ENCODE measurements around the gene MVB12A.

The MVB12A gene

DNA sequence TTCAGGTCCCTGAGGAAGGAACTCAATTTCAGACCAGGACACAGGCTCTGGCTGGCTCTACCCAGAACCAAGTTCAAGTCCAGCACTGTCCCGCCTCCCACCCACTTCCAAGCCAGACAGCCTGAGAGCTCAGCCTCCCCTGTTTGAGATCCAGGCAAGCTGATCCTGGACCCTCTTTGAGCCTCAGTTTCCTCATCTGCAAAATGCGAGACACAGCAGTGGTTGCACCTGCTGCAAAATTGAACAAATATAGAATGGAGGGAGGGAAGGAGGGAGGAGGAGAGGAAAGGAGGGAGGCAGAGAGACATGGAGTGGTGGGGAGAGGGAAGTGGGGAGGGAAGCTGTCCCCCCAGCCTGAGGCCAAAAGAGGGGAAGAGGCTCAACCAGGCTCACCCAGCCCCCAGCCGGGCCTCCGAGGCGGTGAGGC, 27.9 kb downstream of the MVB12A start:
- no peaks in the 10 kb centered on the region for H3K36me3 ChIP-seq (ENCODE audit: insufficient read depth, low read length)
- H3K79me2 ChIP-seq (ENCODE audit: control insufficient read depth, insufficient read depth, low read length, unreplicated experiment), result no peaks in the 10 kb centered on the region
- peaks cover 12% of the 10 kb centered on the region for H3K27me3 ChIP-seq (ENCODE audit: insufficient read depth, low read length)
- H3K4me1 ChIP-seq (ENCODE audit: control insufficient read depth, insufficient read depth, low read length, unreplicated experiment), result no peaks in the 10 kb centered on the region
- H3K27ac ChIP-seq (ENCODE audit: low read depth, low read length), result no peak overlapping the region
- H2AFZ ChIP-seq (ENCODE audit: low read length, unreplicated experiment), result no peak overlapping the region
- 0 out of 2 replicates have a peak overlapping the region, but pooled peaks have one; percentile 68 for H3K4me3 ChIP-seq (ENCODE audit: low read depth, low read length)

DNA sequence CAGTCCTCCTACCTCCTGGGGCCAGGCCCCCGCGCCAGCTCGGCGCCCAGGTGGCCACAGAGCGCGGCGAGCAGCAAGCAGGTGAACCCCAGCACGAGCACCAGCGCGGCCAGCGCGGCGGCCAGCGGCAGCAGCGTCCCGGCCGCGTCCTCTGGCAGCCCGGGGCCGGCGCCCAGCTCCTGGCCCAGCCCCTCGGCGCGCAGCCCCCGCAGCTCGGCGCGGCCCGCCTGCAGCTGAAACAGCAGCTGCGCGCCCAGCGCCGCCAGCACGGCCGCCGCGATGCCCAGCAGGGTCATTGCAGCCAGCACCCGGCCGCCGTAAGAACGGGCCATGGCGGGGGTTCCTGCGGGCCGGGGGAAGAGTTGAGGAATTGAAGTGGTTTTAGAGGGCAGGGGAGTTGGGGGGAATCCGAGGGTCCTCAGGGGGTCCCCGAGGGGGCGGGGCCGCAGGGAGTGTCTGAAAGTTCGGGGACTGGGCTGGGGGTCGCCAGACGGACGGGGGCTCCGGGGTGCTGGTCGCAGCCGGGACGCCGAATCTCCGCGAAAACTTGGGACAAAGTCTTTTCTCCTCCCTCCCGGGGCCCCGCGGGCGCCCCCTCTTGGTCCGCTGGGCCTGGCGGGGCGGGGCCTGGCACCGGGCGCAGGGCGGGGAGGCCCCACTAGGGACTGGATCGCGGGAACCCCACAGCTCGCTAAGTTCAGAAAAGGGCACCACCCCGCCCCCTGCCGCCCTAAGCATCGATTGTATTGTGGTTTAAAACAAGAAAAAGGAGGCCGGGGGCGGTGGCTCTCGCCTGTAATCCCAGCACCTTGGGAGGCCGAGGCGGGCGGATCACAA, 28.5 kb downstream of the MVB12A start, which contains the start of gene TMEM221:
TMEM221 (minus strand) TSS at position 538 of the 837 bp plus-strand sequence; CDS start at position 332, 206 bp downstream.
- Histone ChIP-seq H3K36me3 (ENCODE audit: insufficient read depth, low read length) (no peaks in the 10 kb centered on the region), H3K27ac (ENCODE audit: low read depth, low read length) (no peak within 1 kb of the TSS), H3K27me3 (ENCODE audit: insufficient read depth, low read length) (peaks cover 12% of the 10 kb centered on the region), H2AFZ (ENCODE audit: low read length, unreplicated experiment) (peak within 1 kb of the TSS; percentile 38), H3K4me3 (ENCODE audit: low read depth, low read length) (peak within 1 kb of the TSS; percentile 68), H3K4me1 (ENCODE audit: control insufficient read depth, insufficient read depth, low read length, unreplicated experiment) (no peaks in the 10 kb centered on the region), H3K79me2 (ENCODE audit: control insufficient read depth, insufficient read depth, low read length, unreplicated experiment) (no peaks in the 10 kb centered on the region)

DNA sequence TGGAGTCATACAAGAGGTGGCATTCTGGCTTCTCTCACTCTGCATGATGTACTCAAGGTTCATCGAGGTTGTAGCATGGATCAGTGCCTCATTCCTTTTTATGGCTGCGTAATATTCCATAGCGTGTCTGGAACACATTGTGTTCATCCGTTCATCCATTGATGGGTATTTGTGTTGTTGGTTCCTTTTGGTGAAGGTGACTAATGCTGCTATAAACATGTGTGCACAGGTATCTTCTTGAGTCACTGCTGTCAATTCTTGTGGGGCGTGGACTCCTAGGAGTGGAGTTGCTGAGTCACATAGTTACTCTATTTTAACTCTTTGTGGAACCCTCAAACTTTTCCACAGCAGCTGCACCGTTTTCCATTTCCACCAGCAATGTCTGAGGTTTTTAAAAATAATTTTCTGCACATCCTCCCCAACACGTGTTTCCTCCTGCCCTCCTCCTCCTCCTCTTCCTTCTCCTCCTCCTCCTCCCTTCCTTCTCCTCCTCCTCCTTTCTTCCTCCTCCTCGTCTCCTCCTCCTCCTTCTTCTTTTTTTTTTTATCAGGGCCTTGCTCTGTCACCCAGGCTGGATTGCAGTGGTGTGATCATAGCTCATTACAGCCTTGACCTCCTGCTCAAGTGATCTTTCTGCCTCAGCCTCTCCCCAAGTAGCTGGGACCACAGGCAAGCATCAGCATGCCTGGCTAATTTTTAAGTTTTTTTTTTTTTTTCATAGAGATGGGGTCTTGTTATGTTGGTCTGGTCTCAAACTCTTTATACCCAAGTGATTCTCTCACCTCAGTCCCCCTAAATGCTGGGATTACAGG, 30.6 kb downstream of the MVB12A start:
- H3K36me3 ChIP-seq (ENCODE audit: insufficient read depth, low read length), result no peaks in the 10 kb centered on the region
- H3K4me1 ChIP-seq (ENCODE audit: control insufficient read depth, insufficient read depth, low read length, unreplicated experiment), result no peaks in the 10 kb centered on the region
- no peak overlapping the region for H3K27ac ChIP-seq (ENCODE audit: low read depth, low read length)
- peaks cover 23% of the 10 kb centered on the region for H3K27me3 ChIP-seq (ENCODE audit: insufficient read depth, low read length)
- H2AFZ ChIP-seq (ENCODE audit: low read length, unreplicated experiment), result no peak overlapping the region
- no peaks in the 10 kb centered on the region for H3K79me2 ChIP-seq (ENCODE audit: control insufficient read depth, insufficient read depth, low read length, unreplicated experiment)
- H3K4me3 ChIP-seq (ENCODE audit: low read depth, low read length), result no peak overlapping the region

DNA sequence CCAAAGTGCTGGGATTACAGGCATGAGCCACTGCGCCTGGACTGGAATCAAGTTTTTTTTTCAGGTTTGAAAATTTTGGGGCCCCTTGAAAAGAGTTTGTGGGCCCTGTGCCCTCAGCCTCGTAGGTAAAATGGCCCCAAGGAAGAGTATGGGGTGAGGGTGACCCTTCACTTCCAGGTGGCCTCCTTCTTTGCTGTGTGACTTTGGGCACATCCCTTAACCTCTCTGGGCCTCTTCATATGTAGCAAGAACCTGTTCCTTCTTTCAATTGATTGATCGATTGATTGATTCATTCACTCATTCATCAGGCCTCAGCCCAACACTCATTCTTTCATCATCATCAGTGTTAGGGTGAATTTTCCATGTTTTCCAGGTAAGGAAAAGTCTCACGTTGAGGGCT, 32.0 kb downstream of the MVB12A start:
- H3K4me3 ChIP-seq (ENCODE audit: low read depth, low read length), result no peak overlapping the region
- H3K4me1 ChIP-seq (ENCODE audit: control insufficient read depth, insufficient read depth, low read length, unreplicated experiment), result no peaks in the 10 kb centered on the region
- H3K79me2 ChIP-seq (ENCODE audit: control insufficient read depth, insufficient read depth, low read length, unreplicated experiment), result no peaks in the 10 kb centered on the region
- no peaks in the 10 kb centered on the region for H3K36me3 ChIP-seq (ENCODE audit: insufficient read depth, low read length)
- no peak overlapping the region for H3K27ac ChIP-seq (ENCODE audit: low read depth, low read length)
- peaks cover 29% of the 10 kb centered on the region for H3K27me3 ChIP-seq (ENCODE audit: insufficient read depth, low read length)
- no peak overlapping the region for H2AFZ ChIP-seq (ENCODE audit: low read length, unreplicated experiment)

DNA sequence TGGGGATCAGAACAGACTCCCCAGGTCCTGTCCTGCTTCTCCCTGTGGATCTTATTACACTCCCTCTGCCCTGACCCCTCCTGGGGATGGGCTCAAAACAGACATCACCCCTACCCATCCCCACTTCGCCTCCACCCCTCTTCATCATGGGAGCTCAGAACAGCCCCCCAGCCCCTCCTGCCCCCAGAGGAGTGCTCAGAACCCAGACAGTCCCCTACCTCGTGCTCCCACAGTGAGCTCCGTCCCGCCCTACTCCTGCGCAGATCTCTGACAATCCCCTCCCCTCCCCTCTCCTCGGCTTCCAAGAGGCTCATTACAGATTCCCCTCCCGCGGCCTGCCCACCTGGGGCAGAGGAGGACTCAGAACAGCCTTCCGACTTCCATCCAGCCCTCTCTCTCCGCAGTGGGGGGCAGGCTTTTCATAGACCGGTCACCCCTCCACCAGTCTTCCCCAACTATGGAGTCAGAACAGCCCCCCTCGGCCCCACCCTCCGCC, 34.8 kb downstream of the MVB12A start:
- Histone ChIP-seq H3K4me3 (ENCODE audit: low read depth, low read length) (no peak overlapping the region), H3K27ac (ENCODE audit: low read depth, low read length) (no peak overlapping the region), H3K79me2 (ENCODE audit: control insufficient read depth, insufficient read depth, low read length, unreplicated experiment) (no peaks in the 10 kb centered on the region)

DNA sequence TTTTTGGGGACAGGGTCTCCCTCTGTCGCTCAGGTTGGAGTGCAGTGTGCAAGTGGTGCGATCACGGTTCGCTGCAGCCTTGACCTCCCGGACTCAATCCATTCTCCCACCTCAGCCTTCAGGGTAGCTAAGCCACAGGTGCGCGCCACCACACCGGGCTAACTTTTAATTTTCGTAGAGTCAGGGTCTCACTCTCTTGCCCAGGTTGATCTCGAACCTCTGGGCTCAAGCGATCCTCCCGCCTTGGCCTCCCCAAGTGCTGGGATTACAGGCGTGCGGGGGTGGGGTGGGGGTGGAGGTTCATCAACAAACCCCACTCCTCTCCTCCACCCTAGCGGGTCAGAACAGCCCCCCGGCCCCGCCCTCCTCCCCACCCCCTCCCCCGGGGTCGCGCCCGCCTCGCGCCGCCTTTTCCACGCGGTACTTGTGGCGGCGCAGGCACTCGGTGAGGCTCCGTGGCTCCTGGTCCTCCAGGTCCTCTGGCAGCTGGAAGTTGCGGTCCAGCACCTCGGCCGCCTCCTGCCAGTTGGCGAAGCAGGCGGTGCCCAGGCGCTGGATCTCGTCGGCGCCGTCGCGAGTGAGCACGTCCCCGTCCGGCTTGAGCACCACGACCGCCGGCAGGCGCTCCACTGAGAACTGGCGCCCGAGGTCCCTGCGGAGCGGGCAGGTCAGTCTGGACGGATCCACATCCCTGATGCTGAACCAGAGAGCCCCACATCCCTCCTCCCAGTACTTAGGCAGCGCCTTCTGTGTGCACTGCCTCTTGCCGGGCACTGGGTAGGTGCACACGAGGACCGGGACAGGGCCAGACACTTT, 35.7 kb downstream of the MVB12A start:
- no peak overlapping the region for H3K4me3 ChIP-seq (ENCODE audit: low read depth, low read length)
- H3K4me1 ChIP-seq (ENCODE audit: control insufficient read depth, insufficient read depth, low read length, unreplicated experiment), result no peaks in the 10 kb centered on the region
- H2AFZ ChIP-seq (ENCODE audit: low read length, unreplicated experiment), result no peak overlapping the region
- H3K27ac ChIP-seq (ENCODE audit: low read depth, low read length), result no peak overlapping the region
- H3K27me3 ChIP-seq (ENCODE audit: insufficient read depth, low read length), result peaks cover 17% of the 10 kb centered on the region; the same call in 1 of the 2 replicates
- no peaks in the 10 kb centered on the region for H3K36me3 ChIP-seq (ENCODE audit: insufficient read depth, low read length)
- H3K79me2 ChIP-seq (ENCODE audit: control insufficient read depth, insufficient read depth, low read length, unreplicated experiment), result no peaks in the 10 kb centered on the region

More for the DNA sequence above, 34.8 kb downstream of the MVB12A start:
- Histone ChIP-seq H3K36me3 (ENCODE audit: insufficient read depth, low read length) (no peaks in the 10 kb centered on the region), H2AFZ (ENCODE audit: low read length, unreplicated experiment) (no peak overlapping the region), H3K27me3 (ENCODE audit: insufficient read depth, low read length) (peaks cover 17% of the 10 kb centered on the region; the same call in 1 of the 2 replicates), H3K4me1 (ENCODE audit: control insufficient read depth, insufficient read depth, low read length, unreplicated experiment) (no peaks in the 10 kb centered on the region)

DNA sequence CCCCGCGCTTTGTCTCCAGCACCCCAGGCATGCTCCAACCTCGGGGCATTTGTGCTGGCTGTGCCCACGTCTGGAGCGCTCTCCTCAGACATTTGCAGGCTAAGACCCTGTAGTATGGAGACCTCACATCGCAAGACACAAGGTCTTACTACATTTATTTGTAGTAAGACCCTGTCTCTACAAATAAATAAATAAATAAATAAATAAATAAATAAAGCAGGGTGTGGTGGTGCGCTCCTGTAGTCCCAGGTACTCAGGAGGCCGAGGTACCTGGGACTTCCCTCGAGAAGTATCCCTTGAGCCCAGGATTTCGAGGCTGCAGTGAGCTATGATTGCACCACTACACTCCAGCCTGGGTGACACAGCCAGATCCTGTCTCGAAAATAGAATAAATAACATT, 36.3 kb downstream of the MVB12A start:
- peaks cover 17% of the 10 kb centered on the region; the same call in 1 of the 2 replicates for H3K27me3 ChIP-seq (ENCODE audit: insufficient read depth, low read length)

DNA sequence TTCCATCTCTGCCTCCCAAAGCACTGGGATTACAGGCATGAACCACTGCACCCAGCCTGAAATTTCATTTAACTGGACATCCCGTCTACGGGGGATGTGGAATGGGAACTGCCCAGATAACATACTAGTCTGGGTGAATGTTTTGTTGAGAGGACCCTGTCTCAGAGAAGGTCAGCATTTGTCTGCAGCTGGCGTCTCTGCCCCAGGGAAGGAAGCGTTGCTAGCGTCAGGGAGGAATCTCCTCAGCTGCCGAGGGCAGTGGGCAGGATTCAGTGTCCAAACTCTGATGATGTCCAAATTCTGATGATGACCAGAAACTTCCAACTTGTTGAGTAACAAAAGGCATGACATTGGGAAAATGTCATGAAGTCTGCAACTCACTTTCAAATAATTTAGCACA, 37.8 kb downstream of the MVB12A start:
- no peaks in the 10 kb centered on the region for H3K79me2 ChIP-seq (ENCODE audit: control insufficient read depth, insufficient read depth, low read length, unreplicated experiment)
- no peaks in the 10 kb centered on the region for H3K36me3 ChIP-seq (ENCODE audit: insufficient read depth, low read length)
- H3K27ac ChIP-seq (ENCODE audit: low read depth, low read length), result no peak overlapping the region
- H3K4me3 ChIP-seq (ENCODE audit: low read depth, low read length), result no peak overlapping the region
- H3K4me1 ChIP-seq (ENCODE audit: control insufficient read depth, insufficient read depth, low read length, unreplicated experiment), result no peaks in the 10 kb centered on the region
- H3K27me3 ChIP-seq (ENCODE audit: insufficient read depth, low read length), result peaks cover 17% of the 10 kb centered on the region; the same call in 1 of the 2 replicates
- no peak overlapping the region for H2AFZ ChIP-seq (ENCODE audit: low read length, unreplicated experiment)

More for the DNA sequence above, 36.3 kb downstream of the MVB12A start:
- no peaks in the 10 kb centered on the region for H3K36me3 ChIP-seq (ENCODE audit: insufficient read depth, low read length)
- no peak overlapping the region for H2AFZ ChIP-seq (ENCODE audit: low read length, unreplicated experiment)
- no peaks in the 10 kb centered on the region for H3K79me2 ChIP-seq (ENCODE audit: control insufficient read depth, insufficient read depth, low read length, unreplicated experiment)
- H3K4me1 ChIP-seq (ENCODE audit: control insufficient read depth, insufficient read depth, low read length, unreplicated experiment), result no peaks in the 10 kb centered on the region
- no peak overlapping the region for H3K27ac ChIP-seq (ENCODE audit: low read depth, low read length)
- no peak overlapping the region for H3K4me3 ChIP-seq (ENCODE audit: low read depth, low read length)

DNA sequence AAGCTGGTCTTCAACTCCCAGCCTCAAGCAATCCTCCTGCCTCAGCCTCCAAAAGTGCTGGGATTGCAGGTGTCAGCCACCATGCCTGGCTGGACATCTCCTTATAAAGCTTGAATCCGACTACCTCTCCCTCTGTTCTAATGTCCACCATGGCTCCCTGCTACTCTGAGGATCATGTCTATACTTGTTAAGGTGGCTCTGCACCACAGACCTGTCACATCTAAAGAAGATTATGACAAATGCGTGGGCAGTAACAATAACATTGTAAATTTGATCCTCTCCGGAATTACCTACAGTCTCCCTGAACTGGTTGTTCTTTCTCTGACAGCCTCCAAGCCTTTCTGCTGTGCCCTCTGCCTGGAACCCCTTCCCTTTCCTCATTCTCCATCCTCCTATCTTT, 39.1 kb downstream of the MVB12A start:
- H2AFZ ChIP-seq (ENCODE audit: low read length, unreplicated experiment), result no peak overlapping the region
- H3K4me3 ChIP-seq (ENCODE audit: low read depth, low read length), result no peak overlapping the region
- H3K36me3 ChIP-seq (ENCODE audit: insufficient read depth, low read length), result no peaks in the 10 kb centered on the region
- no peaks in the 10 kb centered on the region for H3K79me2 ChIP-seq (ENCODE audit: control insufficient read depth, insufficient read depth, low read length, unreplicated experiment)
- no peak overlapping the region for H3K27ac ChIP-seq (ENCODE audit: low read depth, low read length)
- H3K4me1 ChIP-seq (ENCODE audit: control insufficient read depth, insufficient read depth, low read length, unreplicated experiment), result no peaks in the 10 kb centered on the region
- peaks cover 17% of the 10 kb centered on the region; the same call in 1 of the 2 replicates for H3K27me3 ChIP-seq (ENCODE audit: insufficient read depth, low read length)

All from ACC112 (cell line).